Left lung (tissue), 10 donors: ENCODE data around the gene ADAMTS8. TPM values are rescaled to one million over a fixed set of nuclear protein-coding genes. Genes with fewer than 3 reads are reported as not detected.

Source experiments
- ATAC-seq: fragments of 200-7000 bp; cut with Tn5 transposase; one replicate; pipeline ENCODE4 v1.9.1; 2020; ENCODE audit warnings: moderate library complexity
- DNase-seq, 4 donors: peaks; one replicate each; pipeline ENCODE4 v3.0.0-alpha.2; 2013 to 2020
- H3K27ac ChIP-seq, 2 donors: fragments of 200-600 bp; sonication (generic) in 1 of 2; one replicate each; pipeline versions ENCODE4 v1.5.0 to v1.8.0; 2020 to 2021
- H3K27me3 ChIP-seq, 2 donors: fragments of 200-600 bp; sonication (generic) in 1 of 2; one replicate each; pipeline versions ENCODE4 v1.5.0 to v1.8.0; 2020 to 2021
- H3K36me3 ChIP-seq, 2 donors: fragments of 200-600 bp; sonication (generic) in 1 of 2; one replicate each; pipeline versions ENCODE4 v1.5.0 to v1.8.0; 2020 to 2021
- H3K4me1 ChIP-seq, 2 donors: fragments of 200-600 bp; one replicate each; pipeline ENCODE4 v1.8.0; 2021
- H3K4me3 ChIP-seq, 2 donors: fragments of 200-600 bp; sonication (generic) in 1 of 2; one replicate each; pipeline versions ENCODE4 v1.5.0 to v1.8.0; 2020 to 2021; ENCODE audit warnings: mild to moderate bottlenecking in 1 of 2
- H3K9me3 ChIP-seq, 2 donors: fragments of 200-600 bp; sonication (generic) in 1 of 2; one replicate each; pipeline versions ENCODE4 v1.5.0 to v1.8.0; 2020 to 2021
- intact Hi-C, 2 donors: fragments of 100-400 bp; cut with DNase I; formaldehyde crosslinking; loops; one replicate each; pipeline versions ENCODE4 v1.11.2 to v1.14.2; 2022
- polyA plus RNA-seq, 6 donors: library from polyadenylated mRNA; unstranded; fragments of 120-200 nt; gene quantifications; one replicate each; pipeline ENCODE4 v1.2.1, GENCODE V29; 2013; ENCODE audit not compliant: insufficient read length in 6 of 6
- total RNA-seq, 2 donors: library from RNA; stranded (reverse); fragmentation: NEBNext Ultra II Directional; extraction: Animal tissue kit (Norgen Biotek cat#: 25700); gene quantifications; one replicate each; pipeline ENCODE4 v1.2.1, GENCODE V29; 2021
- TF ChIP-seq, protein P1 (sequence below), 2 donors: fragments of 200-600 bp; sonication (generic) in 1 of 2; IDR thresholded peaks; one replicate each; pipeline versions ENCODE4 v1.5.0 to v1.8.0; 2021; ENCODE audit warnings: antibody characterized with exemption in 2 of 2
- donor health status: DM: no; HTN: yes; CAD: no.
- donor health status: DM: no; HTN: no; CAD: no.

Gene ADAMTS8
- total and polyA plus RNA-seq, 8 donors = 1.2 to 48.5 (median 5.3) TPM

GRCh38 chr11:130421199-130421585 is 7.2 kb downstream of the ADAMTS8 start:
- Histone ChIP-seq H3K4me3 (no peak overlapping the region), H3K36me3 (no peaks in the 10 kb centered on the region), H3K4me1 (peaks cover 5 to 13% of the 10 kb centered on the region in 2 donors), H3K27ac (no peak overlapping the region), H3K9me3 (no peaks in the 10 kb centered on the region), H3K27me3 (peaks cover 3 to 44% of the 10 kb centered on the region in 2 donors)
- TF ChIP-seq, protein P1, sequence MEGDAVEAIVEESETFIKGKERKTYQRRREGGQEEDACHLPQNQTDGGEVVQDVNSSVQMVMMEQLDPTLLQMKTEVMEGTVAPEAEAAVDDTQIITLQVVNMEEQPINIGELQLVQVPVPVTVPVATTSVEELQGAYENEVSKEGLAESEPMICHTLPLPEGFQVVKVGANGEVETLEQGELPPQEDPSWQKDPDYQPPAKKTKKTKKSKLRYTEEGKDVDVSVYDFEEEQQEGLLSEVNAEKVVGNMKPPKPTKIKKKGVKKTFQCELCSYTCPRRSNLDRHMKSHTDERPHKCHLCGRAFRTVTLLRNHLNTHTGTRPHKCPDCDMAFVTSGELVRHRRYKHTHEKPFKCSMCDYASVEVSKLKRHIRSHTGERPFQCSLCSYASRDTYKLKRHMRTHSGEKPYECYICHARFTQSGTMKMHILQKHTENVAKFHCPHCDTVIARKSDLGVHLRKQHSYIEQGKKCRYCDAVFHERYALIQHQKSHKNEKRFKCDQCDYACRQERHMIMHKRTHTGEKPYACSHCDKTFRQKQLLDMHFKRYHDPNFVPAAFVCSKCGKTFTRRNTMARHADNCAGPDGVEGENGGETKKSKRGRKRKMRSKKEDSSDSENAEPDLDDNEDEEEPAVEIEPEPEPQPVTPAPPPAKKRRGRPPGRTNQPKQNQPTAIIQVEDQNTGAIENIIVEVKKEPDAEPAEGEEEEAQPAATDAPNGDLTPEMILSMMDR (IDR thresholded peaks at IDR 0.05) = no peak
- DNase-seq (no peak), ATAC-seq (no peak)
- intact Hi-C loops = loop anchor here in 1 of 2 donors (10.0 kb wide), 1 partner anchor 206 kb away; no protein-coding TSS in a partner anchor

DNA sequence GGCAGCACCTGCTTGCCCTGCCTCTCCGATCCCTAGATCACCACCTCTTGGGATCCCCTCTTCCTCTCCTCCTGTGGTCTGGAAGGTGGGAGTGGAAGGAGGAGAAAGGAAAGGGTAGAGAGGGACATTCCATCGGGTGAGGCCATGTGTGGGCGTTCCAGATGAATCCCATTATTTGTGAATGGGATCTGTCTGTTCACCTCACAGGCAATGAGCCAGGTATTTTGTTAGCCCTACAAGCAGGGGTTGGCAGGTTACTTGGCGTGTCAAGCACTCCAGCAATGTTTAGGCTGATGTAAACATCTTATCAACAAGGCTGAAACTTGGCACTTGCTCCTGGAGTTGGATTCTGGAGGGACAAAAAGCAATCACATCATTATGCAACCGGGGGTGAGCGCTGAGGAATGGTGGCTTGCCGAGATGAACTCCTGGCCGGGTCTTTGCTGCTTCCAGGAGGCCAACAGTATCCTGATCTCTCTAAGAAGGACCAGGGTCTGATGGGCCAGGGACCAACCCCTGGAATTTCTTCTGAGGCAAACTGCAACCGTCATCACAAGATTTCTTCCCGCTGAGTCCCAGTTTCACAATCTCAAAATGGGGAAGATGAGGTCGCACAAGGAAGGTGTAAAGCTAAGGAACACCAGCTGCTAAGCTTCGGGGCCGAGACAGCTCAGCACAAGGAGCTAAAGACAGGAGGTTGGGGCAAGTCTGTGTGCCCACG is 7.8 kb downstream of the ADAMTS8 start:
- H3K4me3 ChIP-seq = no peak overlapping the region
- intact Hi-C loops = loop anchor here in 1 of 2 donors (10.0 kb wide), 1 partner anchor 206 kb away; no protein-coding TSS in a partner anchor
- TF ChIP-seq, protein P1 (IDR thresholded peaks at IDR 0.05) = no peak
- no peak overlapping the region for H3K27ac ChIP-seq
- H3K9me3 ChIP-seq = no peaks in the 10 kb centered on the region
- peaks cover 5 to 13% of the 10 kb centered on the region in 2 donors for H3K4me1 ChIP-seq
- ATAC-seq = peak; percentile 37
- peak in 2 of 4 donors; percentile 76 to 86 for DNase-seq
- H3K27me3 ChIP-seq = peaks cover 0 to 38% of the 10 kb centered on the region in 2 donors
- H3K36me3 ChIP-seq = no peaks in the 10 kb centered on the region

DNA sequence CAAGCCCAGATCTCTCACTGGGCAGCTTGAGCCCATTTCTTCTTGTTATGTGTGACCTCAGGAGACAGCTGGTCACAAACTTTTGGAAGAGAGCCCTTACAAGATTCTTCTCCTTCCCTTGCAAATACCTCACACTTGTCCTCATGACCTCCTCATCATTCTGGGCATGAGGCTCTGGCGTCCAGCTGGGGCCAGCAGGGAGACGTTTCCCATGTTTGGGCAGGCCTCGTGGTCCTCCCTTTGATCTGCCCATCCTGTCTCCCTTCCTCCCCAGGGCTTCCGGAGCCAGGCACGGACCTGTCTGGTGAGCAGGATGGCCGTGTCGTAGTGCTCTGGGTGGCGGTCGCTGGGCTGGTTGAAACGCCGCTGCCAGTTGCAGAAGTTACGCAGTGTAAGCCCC is 9.7 kb downstream of the ADAMTS8 start:
- Histone ChIP-seq H3K4me1 (peaks cover 5 to 13% of the 10 kb centered on the region in 2 donors), H3K4me3 (no peak overlapping the region), H3K9me3 (no peaks in the 10 kb centered on the region), H3K27ac (no peak overlapping the region), H3K36me3 (no peaks in the 10 kb centered on the region), H3K27me3 (peaks cover 0 to 25% of the 10 kb centered on the region in 2 donors)
- TF ChIP-seq, protein P1 (IDR thresholded peaks at IDR 0.05) = no peak
- DNase-seq (peak in 1 of 4 donors; percentile 60), ATAC-seq (no peak)
- intact Hi-C loops = no loop called here

DNA sequence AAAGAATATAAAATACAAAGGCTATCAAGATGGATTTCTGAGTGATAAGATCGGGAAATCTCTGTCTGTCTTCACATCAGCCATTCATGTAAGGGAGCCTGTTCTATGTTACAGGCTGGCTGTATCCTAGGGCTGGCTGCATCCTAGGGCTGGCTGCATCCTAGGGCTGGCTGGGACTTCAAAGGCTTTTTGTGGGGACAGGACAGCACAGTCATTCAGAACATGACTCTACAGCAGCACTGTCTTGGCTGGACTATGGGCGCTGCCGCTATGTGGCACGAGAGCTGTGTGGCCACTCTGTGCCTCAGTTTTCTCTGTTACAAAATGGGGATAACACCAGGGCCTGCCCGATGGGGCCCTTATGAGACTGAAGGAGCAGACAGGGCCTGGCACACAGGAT is 10.2 kb downstream of the ADAMTS8 start:
- Histone ChIP-seq H3K27ac (no peak overlapping the region), H3K9me3 (no peaks in the 10 kb centered on the region), H3K4me1 (peaks cover 5 to 13% of the 10 kb centered on the region in 2 donors), H3K36me3 (no peaks in the 10 kb centered on the region), H3K27me3 (peaks cover 0 to 20% of the 10 kb centered on the region in 2 donors), H3K4me3 (no peak overlapping the region)
- intact Hi-C loops = no loop called here
- TF ChIP-seq, protein P1 (IDR thresholded peaks at IDR 0.05) = no peak
- DNase-seq (no peak), ATAC-seq (no peak)

GRCh38 chr11:130416906-130417305 is 11.5 kb downstream of the ADAMTS8 start:
- Histone ChIP-seq H3K27me3 (peaks cover 0 to 11% of the 10 kb centered on the region in 2 donors), H3K36me3 (no peaks in the 10 kb centered on the region), H3K4me1 (peaks cover 5 to 13% of the 10 kb centered on the region in 2 donors), H3K27ac (no peak overlapping the region), H3K9me3 (no peaks in the 10 kb centered on the region), H3K4me3 (no peak overlapping the region)
- ATAC-seq = no peak
- TF ChIP-seq, protein P1 (IDR thresholded peaks at IDR 0.05) = no peak
- intact Hi-C loops = no loop called here
- no peak for DNase-seq
